Parathyroid adenoma (tissue), 2 donors: Measurements from ENCODE around the gene CHCHD2.

Experiments used
- H2AFZ ChIP-seq: fragments of 300-600 bp; sonication (generic); one replicate; pipeline ENCODE4 v1.7.0; 2017; ENCODE audit warnings: antibody characterized with exemption, mild to moderate bottlenecking
- H3K27ac ChIP-seq: fragments of 300-600 bp; sonication (generic); one replicate; pipeline ENCODE4 v1.7.0; 2017
- H3K27me3 ChIP-seq: fragments of 300-600 bp; sonication (generic); one replicate; pipeline ENCODE4 v1.7.0; 2017; ENCODE audit warnings: low read length; ENCODE audit not compliant: control insufficient read depth, insufficient read depth
- H3K36me3 ChIP-seq: fragments of 300-600 bp; sonication (generic); one replicate; pipeline ENCODE4 v1.7.0; 2017; ENCODE audit warnings: low read length; ENCODE audit not compliant: control insufficient read depth, insufficient read depth
- H3K4me1 ChIP-seq: fragments of 300-600 bp; sonication (generic); one replicate; pipeline ENCODE4 v1.7.0; 2017; ENCODE audit warnings: control low read depth
- H3K4me2 ChIP-seq: fragments of 300-600 bp; sonication (generic); one replicate; pipeline ENCODE4 v1.7.0; 2017; ENCODE audit warnings: low read length
- H3K4me3 ChIP-seq: fragments of 300-600 bp; sonication (generic); one replicate; pipeline ENCODE4 v1.7.0; 2017; ENCODE audit warnings: low read depth, low read length
- H3K79me2 ChIP-seq: fragments of 300-600 bp; sonication (generic); one replicate; pipeline ENCODE4 v1.7.0; 2017; ENCODE audit warnings: control low read depth
- H3K9ac ChIP-seq: fragments of 300-600 bp; sonication (generic); one replicate; pipeline ENCODE4 v1.7.0; 2017; ENCODE audit warnings: mild to moderate bottlenecking
- H3K9me3 ChIP-seq: fragments of 300-600 bp; sonication (generic); one replicate; pipeline ENCODE4 v1.7.0; 2017; ENCODE audit warnings: low read length; ENCODE audit not compliant: control insufficient read depth
- TF ChIP-seq, protein P1 (sequence below): fragments of 300-600 bp; sonication (generic); IDR thresholded peaks from one replicate; pipeline ENCODE4 v1.7.0; 2017; ENCODE audit warnings: antibody characterized with exemption, mild to moderate bottlenecking
- donor health status: primary hyperparathyroidism.

The CHCHD2 gene

DNA sequence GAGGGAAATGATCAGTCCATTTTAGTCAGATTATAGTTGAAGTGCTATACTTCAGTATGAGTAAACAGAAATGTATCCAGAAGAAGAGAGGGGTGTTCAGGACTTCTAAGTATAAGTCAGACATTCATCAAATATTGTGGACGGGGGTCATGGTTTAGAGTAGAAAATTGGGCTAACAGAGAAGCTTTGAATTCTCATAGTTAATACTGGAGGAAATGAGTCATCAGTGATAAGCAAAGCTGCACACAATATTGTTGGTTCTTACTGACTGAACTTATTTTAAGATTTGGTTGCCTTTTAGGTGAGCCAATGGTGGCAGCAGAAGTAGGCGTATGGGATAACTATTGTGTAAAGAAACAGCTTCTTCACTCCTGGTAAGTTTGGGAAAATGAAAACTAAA, 43.9 kb downstream of the CHCHD2 start:
- no peaks in the 10 kb centered on the region for H3K9me3 ChIP-seq
- H3K36me3 ChIP-seq: no peaks in the 10 kb centered on the region
- H3K4me1 ChIP-seq: peaks cover 15% of the 10 kb centered on the region
- H3K27ac ChIP-seq: peak overlapping the region; percentile 44
- TF ChIP-seq, protein P1, sequence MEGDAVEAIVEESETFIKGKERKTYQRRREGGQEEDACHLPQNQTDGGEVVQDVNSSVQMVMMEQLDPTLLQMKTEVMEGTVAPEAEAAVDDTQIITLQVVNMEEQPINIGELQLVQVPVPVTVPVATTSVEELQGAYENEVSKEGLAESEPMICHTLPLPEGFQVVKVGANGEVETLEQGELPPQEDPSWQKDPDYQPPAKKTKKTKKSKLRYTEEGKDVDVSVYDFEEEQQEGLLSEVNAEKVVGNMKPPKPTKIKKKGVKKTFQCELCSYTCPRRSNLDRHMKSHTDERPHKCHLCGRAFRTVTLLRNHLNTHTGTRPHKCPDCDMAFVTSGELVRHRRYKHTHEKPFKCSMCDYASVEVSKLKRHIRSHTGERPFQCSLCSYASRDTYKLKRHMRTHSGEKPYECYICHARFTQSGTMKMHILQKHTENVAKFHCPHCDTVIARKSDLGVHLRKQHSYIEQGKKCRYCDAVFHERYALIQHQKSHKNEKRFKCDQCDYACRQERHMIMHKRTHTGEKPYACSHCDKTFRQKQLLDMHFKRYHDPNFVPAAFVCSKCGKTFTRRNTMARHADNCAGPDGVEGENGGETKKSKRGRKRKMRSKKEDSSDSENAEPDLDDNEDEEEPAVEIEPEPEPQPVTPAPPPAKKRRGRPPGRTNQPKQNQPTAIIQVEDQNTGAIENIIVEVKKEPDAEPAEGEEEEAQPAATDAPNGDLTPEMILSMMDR: no peak
- no peak overlapping the region for H2AFZ ChIP-seq
- no peak overlapping the region for H3K4me2 ChIP-seq
- H3K27me3 ChIP-seq: no peaks in the 10 kb centered on the region
- H3K79me2 ChIP-seq: no peaks in the 10 kb centered on the region
- no peak overlapping the region for H3K4me3 ChIP-seq
- no peak overlapping the region for H3K9ac ChIP-seq

GRCh38 chr7:56053993-56054392, 52.3 kb downstream of the CHCHD2 start:
- Histone ChIP-seq H3K4me2 (no peak overlapping the region), H3K27ac (no peak overlapping the region), H3K79me2 (peaks cover 18% of the 10 kb centered on the region), H3K36me3 (no peaks in the 10 kb centered on the region), H2AFZ (no peak overlapping the region), H3K4me3 (no peak overlapping the region), H3K4me1 (peaks cover 8% of the 10 kb centered on the region), H3K27me3 (no peaks in the 10 kb centered on the region), H3K9me3 (no peaks in the 10 kb centered on the region), H3K9ac (no peak overlapping the region)
- TF ChIP-seq, protein P1: no peak

- TF ChIP-seq, protein P1: no peak
- Histone ChIP-seq H3K36me3 (no peaks in the 10 kb centered on the region), H3K4me1 (peaks cover 8% of the 10 kb centered on the region), H3K79me2 (peaks cover 18% of the 10 kb centered on the region), H3K4me2 (no peak overlapping the region), H3K27me3 (no peaks in the 10 kb centered on the region), H3K4me3 (no peak overlapping the region), H2AFZ (no peak overlapping the region), H3K9ac (no peak overlapping the region), H3K27ac (no peak overlapping the region), H3K9me3 (no peaks in the 10 kb centered on the region)
These were observed 52.9 kb downstream of the CHCHD2 start for GRCh38 chr7:56053379-56053778.
